ENCODE results near the gene CLBA1. TPM values are rescaled to one million over a fixed set of nuclear protein-coding genes. Genes with fewer than 3 reads are reported as not detected.

CLBA1 gene
- total and polyA plus RNA-seq, 2 donors (not counting 1 experiment from before 2014, with no cell fraction given) = 11.3 to 11.7 TPM

GRCh38 chr14:105010106-105010505, 24.5 kb downstream of the CLBA1 start:
- H3K4me1 ChIP-seq (ENCODE audit: control insufficient read depth, extremely low read depth, insufficient read depth, low read length) = no peaks in the 10 kb centered on the region
- H3K4me3 ChIP-seq (replicated peaks in 1 of 4; ENCODE audit: control extremely low read depth in 1 of 4, insufficient read depth in 1 of 4, low read depth in 3 of 4, low read length in 4 of 4) = no peak overlapping the region
- peaks cover 57% of the 10 kb centered on the region for H3K79me2 ChIP-seq (ENCODE audit: control insufficient read depth, insufficient read depth, low read length)
- H3K27ac ChIP-seq (ENCODE audit: insufficient read depth, low read length) = no peak overlapping the region
- no peak overlapping the region for H3K9ac ChIP-seq (ENCODE audit: insufficient read depth, low read length)
- H4K20me1 ChIP-seq (ENCODE audit: control insufficient read depth, extremely low read depth, insufficient read depth, low read length) = no peaks in the 10 kb centered on the region
- peaks cover 15% of the 10 kb centered on the region for H3K36me3 ChIP-seq (ENCODE audit: control insufficient read depth, insufficient read depth, low read length)
- H3K4me2 ChIP-seq (ENCODE audit: extremely low read depth, insufficient read depth, low read length) = no peak overlapping the region
- H3K27me3 ChIP-seq (ENCODE audit: control insufficient read depth, insufficient read depth, low read length) = no peaks in the 10 kb centered on the region
- no peak for DNase-seq (ENCODE audit: low read depth in 2 of 2)
- TF ChIP-seq CTCF (conservative IDR thresholded peaks at IDR 0.05 in 1 of 2, IDR thresholded peaks at IDR 0.05 in 1 of 2; ENCODE audit: low read depth in 1 of 2, low read length in 2 of 2) (no peak), EZH2 (IDR thresholded peaks at IDR 0.05; ENCODE audit: low read length, missing control alignments) (no peak)
- no peak overlapping the region for H2AFZ ChIP-seq (ENCODE audit: low read length)
- no peaks in the 10 kb centered on the region for H3K9me3 ChIP-seq (ENCODE audit: control insufficient read depth, insufficient read depth, low read depth, low read length)

GRCh38 chr14:105010891-105011291, 25.3 kb downstream of the CLBA1 start:
- Histone ChIP-seq H3K4me2 (ENCODE audit: extremely low read depth, insufficient read depth, low read length) (no peak overlapping the region), H3K27ac (ENCODE audit: insufficient read depth, low read length) (no peak overlapping the region), H3K9me3 (ENCODE audit: control insufficient read depth, insufficient read depth, low read depth, low read length) (no peaks in the 10 kb centered on the region), H3K4me3 (replicated peaks in 1 of 4; ENCODE audit: control extremely low read depth in 1 of 4, insufficient read depth in 1 of 4, low read depth in 3 of 4, low read length in 4 of 4) (no peak overlapping the region), H3K79me2 (ENCODE audit: control insufficient read depth, insufficient read depth, low read length) (peaks cover 65% of the 10 kb centered on the region), H3K4me1 (ENCODE audit: control insufficient read depth, extremely low read depth, insufficient read depth, low read length) (no peaks in the 10 kb centered on the region), H3K27me3 (ENCODE audit: control insufficient read depth, insufficient read depth, low read length) (no peaks in the 10 kb centered on the region), H3K9ac (ENCODE audit: insufficient read depth, low read length) (no peak overlapping the region), H4K20me1 (ENCODE audit: control insufficient read depth, extremely low read depth, insufficient read depth, low read length) (no peaks in the 10 kb centered on the region), H3K36me3 (ENCODE audit: control insufficient read depth, insufficient read depth, low read length) (peaks cover 16% of the 10 kb centered on the region), H2AFZ (ENCODE audit: low read length) (no peak overlapping the region)
- no peak for DNase-seq (ENCODE audit: low read depth in 2 of 2)
- TF ChIP-seq CTCF (conservative IDR thresholded peaks at IDR 0.05 in 1 of 2, IDR thresholded peaks at IDR 0.05 in 1 of 2; ENCODE audit: low read depth in 1 of 2, low read length in 2 of 2) (no peak), EZH2 (IDR thresholded peaks at IDR 0.05; ENCODE audit: low read length, missing control alignments) (no peak)

- TF ChIP-seq EZH2 (IDR thresholded peaks at IDR 0.05; ENCODE audit: low read length, missing control alignments) (no peak), CTCF (conservative IDR thresholded peaks at IDR 0.05 in 1 of 2, IDR thresholded peaks at IDR 0.05 in 1 of 2; ENCODE audit: low read depth in 1 of 2, low read length in 2 of 2) (no peak)
- H3K4me1 ChIP-seq (ENCODE audit: control insufficient read depth, extremely low read depth, insufficient read depth, low read length) = no peaks in the 10 kb centered on the region
- H3K79me2 ChIP-seq (ENCODE audit: control insufficient read depth, insufficient read depth, low read length) = peaks cover 71% of the 10 kb centered on the region
- DNase-seq (ENCODE audit: low read depth in 2 of 2) = no peak
- peaks cover 15% of the 10 kb centered on the region for H3K36me3 ChIP-seq (ENCODE audit: control insufficient read depth, insufficient read depth, low read length)
- H3K4me3 ChIP-seq (replicated peaks in 1 of 4; ENCODE audit: control extremely low read depth in 1 of 4, insufficient read depth in 1 of 4, low read depth in 3 of 4, low read length in 4 of 4) = no peak overlapping the region
- H2AFZ ChIP-seq (ENCODE audit: low read length) = no peak overlapping the region
- no peaks in the 10 kb centered on the region for H4K20me1 ChIP-seq (ENCODE audit: control insufficient read depth, extremely low read depth, insufficient read depth, low read length)
- H3K9ac ChIP-seq (ENCODE audit: insufficient read depth, low read length) = no peak overlapping the region
- H3K27ac ChIP-seq (ENCODE audit: insufficient read depth, low read length) = no peak overlapping the region
- H3K4me2 ChIP-seq (ENCODE audit: extremely low read depth, insufficient read depth, low read length) = no peak overlapping the region
- no peaks in the 10 kb centered on the region for H3K9me3 ChIP-seq (ENCODE audit: control insufficient read depth, insufficient read depth, low read depth, low read length)
- no peaks in the 10 kb centered on the region for H3K27me3 ChIP-seq (ENCODE audit: control insufficient read depth, insufficient read depth, low read length)
Observed at GRCh38 chr14:105011312-105011990, 25.9 kb downstream of the CLBA1 start.

All from fibroblast of lung (primary cell).